Left colon (tissue), 2 donors: ENCODE data around the gene EHMT1. TPM values are rescaled to one million over a fixed set of nuclear protein-coding genes. Genes with fewer than 3 reads are reported as not detected.

ENCODE experiments used
- ATAC-seq: fragments of 200-7000 bp; cut with Tn5 transposase; one replicate; pipeline ENCODE4 v1.9.1; 2020; ENCODE audit warnings: mild to moderate bottlenecking, moderate library complexity
- DNase-seq, 2 donors: peaks; one replicate each; pipeline ENCODE4 v3.0.0-alpha.2; 2020
- intact Hi-C, 2 donors: fragments of 100-400 bp; cut with DNase I in 1 of 2; cut with micrococcal nuclease in 1 of 2; formaldehyde crosslinking; loops; one replicate each; pipeline versions ENCODE4 v1.11.2 to v1.14.0; 2022; cut with DNase I, micrococcal nuclease
- total RNA-seq, 2 donors: library from RNA; stranded (reverse); fragmentation: NEBNext Ultra II Directional; extraction: Animal tissue kit (Norgen Biotek cat#: 25700); gene quantifications; one replicate each; pipeline ENCODE4 v1.2.1, GENCODE V29; 2021
- donor health status: DM: no; HTN: no; CAD: no.
- donor health status: DM: yes; HTN: yes; CAD: no.

The EHMT1 gene
- total RNA-seq, 2 donors from 2014 or later, result 72.2 to 98.4 TPM

- no peak for ATAC-seq
- intact Hi-C loops, result no loop called here
- DNase-seq, result no peak
These were observed 123.9 kb downstream of the EHMT1 start for GRCh38 chr9:137742698-137743097.

GRCh38 chr9:137743695-137744094 is 124.9 kb downstream of the EHMT1 start:
- DNase-seq (no peak), ATAC-seq (no peak)
- intact Hi-C loops, result no loop called here

GRCh38 chr9:137744632-137745183 is 125.9 kb downstream of the EHMT1 start:
- DNase-seq (no peak), ATAC-seq (no peak)
- intact Hi-C loops, result no loop called here

GRCh38 chr9:137745541-137745991 is 126.8 kb downstream of the EHMT1 start:
- ATAC-seq (peak; percentile 24), DNase-seq (peak in 1 of 2 donors; percentile 39)
- intact Hi-C loops, result no loop called here

GRCh38 chr9:137748311-137748710 is 129.5 kb downstream of the EHMT1 start:
- ATAC-seq (no peak), DNase-seq (no peak)
- intact Hi-C loops, result no loop called here

GRCh38 chr9:137748741-137749140 is 129.9 kb downstream of the EHMT1 start:
- ATAC-seq, result no peak
- no peak for DNase-seq
- intact Hi-C loops, result no loop called here

GRCh38 chr9:137749511-137749910 is 130.7 kb downstream of the EHMT1 start:
- no peak for ATAC-seq
- intact Hi-C loops, result no loop called here

GRCh38 chr9:137750007-137750406 is 131.2 kb downstream of the EHMT1 start:
- ATAC-seq (no peak), DNase-seq (no peak)
- intact Hi-C loops, result no loop called here

More at GRCh38 chr9:137749511-137749910, 130.7 kb downstream of the EHMT1 start:
- DNase-seq, result no peak

- no peak for DNase-seq
- intact Hi-C loops, result no loop called here
- ATAC-seq, result no peak
These were observed 131.8 kb downstream of the EHMT1 start for GRCh38 chr9:137750566-137750965.

- ATAC-seq, result no peak
- no peak for DNase-seq
- intact Hi-C loops, result no loop called here
These were observed 132.8 kb downstream of the EHMT1 start for GRCh38 chr9:137751616-137752015.

- ATAC-seq (no peak), DNase-seq (no peak)
- intact Hi-C loops, result no loop called here
These were observed 133.6 kb downstream of the EHMT1 start for GRCh38 chr9:137752426-137752825.

GRCh38 chr9:137753192-137753765 is 134.5 kb downstream of the EHMT1 start:
- DNase-seq, result no peak
- intact Hi-C loops, result no loop called here
- no peak for ATAC-seq

GRCh38 chr9:137755261-137755927 is 136.6 kb downstream of the EHMT1 start:
- DNase-seq (no peak), ATAC-seq (no peak)
- intact Hi-C loops, result no loop called here

GRCh38 chr9:137756045-137756744 is 137.4 kb downstream of the EHMT1 start:
- DNase-seq (no peak), ATAC-seq (no peak)
- intact Hi-C loops, result no loop called here

- no peak for ATAC-seq
- intact Hi-C loops, result no loop called here
- no peak for DNase-seq
These were observed 138.3 kb downstream of the EHMT1 start for GRCh38 chr9:137757139-137757538.

GRCh38 chr9:137757613-137758029 is 138.8 kb downstream of the EHMT1 start:
- DNase-seq (no peak), ATAC-seq (no peak)
- intact Hi-C loops, result no loop called here

GRCh38 chr9:137758067-137758466 is 139.3 kb downstream of the EHMT1 start:
- intact Hi-C loops, result no loop called here
- no peak for ATAC-seq
- no peak for DNase-seq

- ATAC-seq, result no peak
- intact Hi-C loops, result no loop called here
- DNase-seq, result no peak
These were observed 140.3 kb downstream of the EHMT1 start for GRCh38 chr9:137759117-137759516.

- DNase-seq (no peak), ATAC-seq (no peak)
- intact Hi-C loops, result no loop called here
These were observed 141.0 kb downstream of the EHMT1 start for GRCh38 chr9:137759649-137760321.
